GM19193 (cell line): ENCODE data around the gene PTGDR.

Experiments used
- POLR2A ChIP-seq: IDR thresholded peaks from 4 replicates; pipeline ENCODE4 v1.6.1; 2011; ENCODE audit not compliant: insufficient read depth, insufficient read length; ENCODE audit errors: extremely low read depth

The PTGDR gene

DNA sequence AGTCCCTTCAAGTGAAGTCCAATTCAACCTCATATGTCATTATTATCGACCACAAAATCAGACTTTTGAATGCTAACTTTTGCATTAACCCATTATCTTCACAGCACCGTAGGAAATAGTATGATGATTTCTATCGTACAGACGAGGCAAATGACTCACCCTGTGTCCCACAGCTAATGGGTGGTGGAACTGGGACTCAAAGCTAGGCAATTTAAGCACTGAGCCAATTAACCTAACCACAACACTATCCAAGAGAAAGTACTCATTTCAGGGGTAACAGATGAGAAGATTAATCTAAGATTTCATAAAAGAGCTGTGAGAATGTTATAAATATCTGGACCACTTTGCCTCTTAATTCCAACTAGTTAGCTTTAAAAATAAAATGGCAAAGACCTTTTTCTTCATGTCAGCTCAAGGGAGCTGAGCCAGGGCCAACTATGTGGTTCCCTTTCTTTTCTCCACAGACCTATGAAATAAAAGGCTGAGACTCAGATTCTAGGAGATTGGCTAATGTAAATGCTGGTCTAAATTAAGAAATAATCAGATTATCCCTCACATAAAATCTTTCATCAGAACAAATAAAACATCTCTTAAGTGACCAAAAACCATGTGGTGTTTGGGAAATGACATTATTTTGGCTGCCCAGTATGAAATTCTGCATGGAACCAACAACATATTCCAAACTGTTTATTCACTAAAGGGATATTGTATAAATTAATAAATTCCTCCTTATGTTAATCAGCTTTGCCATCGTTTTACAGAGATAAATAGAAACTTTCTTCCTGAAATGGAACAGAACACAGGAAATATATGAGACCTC is 51.5 kb downstream of the PTGDR start:
- TF ChIP-seq POLR2A = no peak

DNA sequence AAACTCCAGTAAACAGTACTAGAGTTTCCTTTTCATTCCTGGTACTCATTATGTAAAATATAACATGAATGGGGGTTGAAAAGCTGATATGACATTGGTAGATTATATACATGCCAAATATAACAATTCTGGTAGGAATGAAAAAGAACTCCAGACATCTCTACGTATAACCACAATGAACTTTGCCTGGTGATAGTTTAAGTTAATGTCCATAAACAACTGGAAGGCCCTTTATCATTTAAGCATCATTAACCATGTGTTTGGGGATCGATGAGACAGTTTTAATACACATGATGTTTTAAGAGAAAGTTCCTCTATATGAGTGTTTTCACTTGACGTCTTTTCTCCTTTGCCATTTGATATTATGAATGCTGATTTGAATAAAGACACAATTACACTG is 52.4 kb downstream of the PTGDR start:
- no peak for TF ChIP-seq POLR2A

DNA sequence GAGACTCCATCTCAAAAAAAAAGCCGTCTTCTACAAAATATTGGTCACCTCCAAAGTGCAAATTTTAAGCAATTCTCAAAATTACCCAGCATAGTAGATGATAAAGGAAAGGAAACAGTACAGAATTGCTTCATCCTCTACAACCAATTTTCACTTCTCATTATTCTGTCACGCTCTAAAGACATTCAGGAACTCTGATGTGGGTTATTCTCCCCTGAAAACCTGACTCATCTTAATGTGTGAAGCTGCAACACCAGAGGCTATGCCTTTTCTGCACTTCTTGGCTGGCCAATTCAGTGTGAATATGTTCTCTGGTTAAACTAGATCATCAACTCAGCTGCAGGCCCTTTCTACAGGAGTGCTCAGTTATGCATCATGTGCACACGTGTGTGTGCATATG is 57.6 kb downstream of the PTGDR start:
- no peak for TF ChIP-seq POLR2A

DNA sequence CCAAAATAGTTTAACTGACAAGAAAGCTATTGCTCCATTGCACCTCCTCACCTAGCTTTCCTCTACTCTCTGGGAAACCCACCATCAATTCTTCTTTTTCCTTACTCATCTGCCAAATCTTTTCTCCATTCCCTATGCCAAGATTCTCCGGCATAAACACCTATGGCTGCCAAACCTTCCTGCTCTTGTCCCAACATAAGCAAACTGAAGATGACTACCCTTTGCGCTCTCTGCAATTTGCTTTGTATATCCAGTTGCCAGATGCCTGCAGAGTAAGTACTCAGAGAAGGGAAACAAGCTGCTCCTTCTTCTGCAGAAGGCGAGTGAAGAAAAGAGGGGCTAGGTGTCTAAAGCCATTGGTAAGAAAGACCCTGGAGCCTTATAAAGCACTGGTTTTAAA is 58.1 kb downstream of the PTGDR start:
- TF ChIP-seq POLR2A = no peak
